GM19468 (cell line): ENCODE data around the gene CWC27.

Experiments
- ATAC-seq: cut with Tn5 transposase; IDR thresholded peaks from one replicate; pipeline ENCODE4 v1.9.1; 2021; ENCODE audit warnings: mild to moderate bottlenecking, moderate library complexity, moderate number of reproducible peaks; ENCODE audit not compliant: unreplicated experiment; ENCODE audit errors: extremely low read depth

Gene CWC27

GRCh38 chr5:65024681-65025080 lies 256.0 kb downstream of the CWC27 start:
- no peak for ATAC-seq

GRCh38 chr5:65026816-65027548 lies 258.3 kb downstream of the CWC27 start:
- no peak for ATAC-seq

- no peak for ATAC-seq
Observed at GRCh38 chr5:65029178-65029577, 260.4 kb downstream of the CWC27 start.

- no peak for ATAC-seq
Observed at GRCh38 chr5:65030056-65030455, 261.3 kb downstream of the CWC27 start.

DNA sequence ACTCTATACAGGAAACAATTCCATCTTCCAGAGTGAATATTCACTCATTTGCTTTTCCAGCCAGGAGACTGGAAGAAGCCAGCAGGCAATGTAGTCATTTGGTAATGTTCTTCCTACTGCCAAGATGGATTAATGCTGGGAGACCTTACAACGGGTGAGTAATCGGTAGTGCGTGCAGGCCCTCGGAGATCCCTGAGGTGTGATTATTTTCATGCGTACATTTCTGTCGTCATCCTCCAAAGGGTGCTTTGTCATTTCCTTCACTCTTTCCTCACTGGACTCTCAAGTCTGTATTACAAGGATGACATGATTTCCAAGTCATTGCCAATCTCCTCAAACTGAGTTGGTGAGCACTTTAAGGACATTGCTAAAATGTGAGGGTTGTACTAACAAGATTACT lies 263.5 kb downstream of the CWC27 start:
- no peak for ATAC-seq

GRCh38 chr5:65034029-65034812 lies 265.5 kb downstream of the CWC27 start:
- ATAC-seq: no peak

DNA sequence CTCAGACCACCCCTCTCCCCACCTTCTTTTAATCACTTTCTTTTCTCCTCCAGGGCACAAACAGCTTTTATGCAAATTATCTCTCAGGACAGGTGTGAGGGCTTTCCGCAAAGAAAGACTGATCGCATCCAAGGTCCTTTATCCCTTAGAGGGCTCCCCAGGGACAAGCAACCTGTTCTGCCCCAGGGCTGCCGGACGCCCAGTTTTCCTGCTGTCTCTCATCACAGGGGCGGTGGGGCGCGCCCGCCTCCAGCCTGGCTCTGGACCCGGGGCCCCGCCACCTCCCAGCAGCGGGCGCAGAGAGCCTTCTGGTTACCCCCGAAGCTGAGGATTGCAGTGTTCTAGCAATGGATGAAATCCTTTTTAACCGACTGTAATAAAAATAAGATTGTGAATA lies 266.1 kb downstream of the CWC27 start:
- ATAC-seq: no peak

GRCh38 chr5:65035211-65036206 lies 266.8 kb downstream of the CWC27 start:
- ATAC-seq: peak; percentile 75

DNA sequence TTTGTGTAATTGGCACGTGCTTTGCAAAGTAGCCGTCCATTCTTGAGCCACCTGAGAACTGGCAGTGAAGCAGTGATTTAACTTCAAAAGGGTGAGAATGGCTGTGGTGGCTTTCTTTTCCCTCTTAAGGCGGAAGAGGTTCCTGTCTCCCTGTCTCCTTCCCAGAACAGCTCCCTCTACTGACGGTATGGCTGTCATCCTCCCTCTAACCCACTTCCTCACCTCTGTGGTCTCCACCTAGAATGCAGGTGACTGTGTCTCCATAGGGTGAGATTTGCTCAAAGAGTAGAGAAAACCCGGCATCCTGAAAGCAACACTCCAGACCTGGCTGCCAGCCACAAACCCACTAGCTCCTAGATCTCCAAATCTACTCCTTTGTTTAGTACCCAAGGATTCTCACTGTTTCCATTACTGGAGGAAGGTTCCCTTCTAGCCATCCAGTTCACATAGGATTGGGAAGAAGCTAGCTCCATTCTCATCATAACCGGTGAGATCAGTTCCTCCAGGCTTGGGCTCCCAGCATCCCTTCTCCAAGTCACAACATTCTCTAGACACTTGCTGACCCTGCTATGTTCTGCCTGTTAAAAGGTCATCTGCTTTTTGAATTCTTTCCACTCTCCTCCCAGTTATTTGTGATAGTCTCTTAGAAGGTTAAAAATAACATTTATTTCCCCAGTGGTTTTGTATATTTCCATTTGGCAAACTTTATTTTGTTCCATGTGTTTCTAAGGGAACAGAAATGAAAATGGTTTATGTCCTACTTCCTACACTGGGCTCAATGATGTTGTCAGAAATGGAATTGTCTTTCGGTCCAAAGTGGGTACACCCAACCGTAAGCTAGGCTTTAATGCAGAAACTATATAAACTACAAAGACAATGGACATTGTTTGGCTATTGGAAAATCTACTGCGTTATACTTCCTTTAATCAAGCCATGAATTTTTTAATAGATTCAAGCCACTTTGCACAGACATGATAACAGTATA lies 269.4 kb downstream of the CWC27 start:
- no peak for ATAC-seq

- no peak for ATAC-seq
Observed at GRCh38 chr5:65041296-65042158, 272.8 kb downstream of the CWC27 start.

DNA sequence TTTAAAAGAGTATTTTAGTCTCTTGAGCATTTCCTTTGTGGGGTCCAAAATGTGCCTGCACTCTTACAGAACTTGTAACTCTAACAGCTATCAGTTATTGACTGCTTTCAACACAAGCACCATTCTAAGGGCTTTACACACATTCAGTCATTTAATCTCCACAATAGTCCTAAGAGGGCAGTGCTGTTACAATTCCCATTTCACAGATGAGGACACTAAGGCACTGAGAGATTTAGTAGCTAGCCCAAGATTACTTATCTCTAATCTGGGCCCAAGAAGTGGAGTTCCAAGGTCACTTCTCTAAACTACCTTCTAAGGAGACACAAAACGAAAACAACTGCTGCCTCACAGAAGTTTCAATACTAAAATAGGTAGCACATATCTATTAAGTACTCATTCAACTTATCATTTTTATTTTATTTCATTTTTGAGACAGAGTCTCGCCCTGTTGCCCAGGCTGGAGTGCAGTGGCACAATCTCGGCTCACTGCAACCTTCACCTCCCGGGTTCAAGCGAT lies 275.2 kb downstream of the CWC27 start:
- ATAC-seq: no peak

- ATAC-seq: no peak
Observed at GRCh38 chr5:65047225-65047624, 278.5 kb downstream of the CWC27 start.

DNA sequence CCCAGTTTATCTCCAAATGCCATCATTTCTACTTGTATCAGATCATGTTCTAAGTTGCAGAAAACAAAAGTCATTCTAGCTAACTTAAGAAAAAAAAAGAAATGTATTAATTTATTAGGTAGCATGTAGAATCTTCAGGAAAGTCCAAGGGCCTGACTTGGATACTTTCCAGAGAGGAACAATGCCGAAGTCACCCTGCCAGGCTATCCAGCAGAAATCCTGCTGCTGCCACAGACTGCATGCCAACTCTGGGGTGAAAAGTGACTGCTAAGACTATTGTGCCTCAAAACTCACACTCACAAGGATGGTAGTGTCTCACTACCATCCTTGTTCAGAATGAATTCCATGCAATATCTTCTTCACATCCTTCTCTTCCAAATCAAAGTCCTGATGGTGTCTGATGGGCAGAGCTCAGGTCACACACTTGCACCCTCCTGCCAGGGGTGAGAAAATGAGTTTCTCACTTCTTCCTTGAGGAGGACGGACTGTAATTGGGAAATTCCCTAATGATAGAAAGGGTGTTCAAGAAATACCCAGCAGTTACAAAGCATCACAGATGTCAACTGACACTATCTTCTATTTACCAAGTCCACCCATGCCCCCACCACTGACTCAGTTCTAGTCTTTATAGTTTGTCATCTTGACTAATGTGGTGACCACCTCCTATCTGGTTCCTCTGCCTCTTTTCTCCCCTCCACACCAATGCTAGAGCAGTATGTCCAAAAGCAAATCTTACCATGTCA lies 279.4 kb downstream of the CWC27 start:
- no peak for ATAC-seq

DNA sequence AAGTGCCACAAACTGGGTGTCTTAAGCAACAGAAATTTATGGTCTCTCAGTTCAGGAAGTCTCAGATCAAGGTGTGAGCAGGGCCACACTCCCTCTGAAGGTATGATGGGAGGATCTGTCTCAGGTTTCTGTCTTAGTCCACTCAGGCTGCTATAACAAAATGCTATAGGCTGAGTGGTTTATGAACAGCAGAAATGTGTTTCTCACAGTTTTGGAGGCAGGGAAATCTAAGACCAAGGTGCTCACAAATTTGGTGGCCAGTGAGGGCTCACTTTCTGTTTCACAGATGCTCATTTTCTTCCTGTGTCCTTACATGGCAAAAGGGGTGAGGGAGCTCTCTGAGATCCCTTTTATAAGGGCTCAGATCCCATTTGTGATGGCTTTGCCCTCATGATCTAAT lies 281.4 kb downstream of the CWC27 start:
- peak; percentile 24 for ATAC-seq

DNA sequence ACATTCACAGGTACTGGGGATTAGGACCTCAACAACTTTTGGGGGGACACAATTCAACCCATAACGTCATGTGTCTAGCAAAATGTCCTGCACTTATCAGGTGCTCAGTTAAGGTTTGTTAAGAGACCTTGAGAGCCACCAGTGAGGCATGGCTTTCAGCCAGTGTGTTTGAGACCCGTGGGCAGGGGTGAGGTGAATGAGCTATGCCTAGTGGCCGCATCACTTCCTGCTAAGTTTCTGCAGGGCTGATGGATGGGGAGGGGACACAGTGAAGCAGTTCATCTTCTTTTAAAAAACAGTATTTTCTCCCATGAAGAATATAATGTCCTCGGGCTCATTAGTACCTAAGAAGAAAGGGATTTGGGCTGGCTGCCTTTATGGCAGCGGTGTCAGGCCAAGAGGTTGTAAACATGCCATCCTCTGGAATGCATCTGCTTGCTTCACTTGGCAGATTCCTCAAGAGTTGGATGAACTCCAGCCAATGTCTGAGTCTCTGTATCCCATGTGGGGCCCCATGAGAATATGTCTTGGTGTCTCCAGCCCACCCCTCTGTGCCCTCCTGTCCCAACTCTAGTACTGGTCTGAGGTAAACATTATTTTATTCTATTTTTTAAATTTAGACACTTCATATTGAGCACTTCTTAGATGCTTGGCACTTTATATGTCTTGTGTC lies 282.2 kb downstream of the CWC27 start:
- ATAC-seq: no peak

- ATAC-seq: no peak
Observed at GRCh38 chr5:65055938-65056337, 287.2 kb downstream of the CWC27 start.
